ENCODE results near the gene PLLP. TPM values are rescaled to one million over a fixed set of nuclear protein-coding genes. Genes with fewer than 3 reads are reported as not detected.
"Not testable (repeated sequence)": the region's sequence is repeated elsewhere in the genome, so short reads cannot be mapped to it uniquely, and the experiment has no call there.

PLLP gene
- polyA plus RNA-seq, 1 experiment, result 0.02 TPM

DNA sequence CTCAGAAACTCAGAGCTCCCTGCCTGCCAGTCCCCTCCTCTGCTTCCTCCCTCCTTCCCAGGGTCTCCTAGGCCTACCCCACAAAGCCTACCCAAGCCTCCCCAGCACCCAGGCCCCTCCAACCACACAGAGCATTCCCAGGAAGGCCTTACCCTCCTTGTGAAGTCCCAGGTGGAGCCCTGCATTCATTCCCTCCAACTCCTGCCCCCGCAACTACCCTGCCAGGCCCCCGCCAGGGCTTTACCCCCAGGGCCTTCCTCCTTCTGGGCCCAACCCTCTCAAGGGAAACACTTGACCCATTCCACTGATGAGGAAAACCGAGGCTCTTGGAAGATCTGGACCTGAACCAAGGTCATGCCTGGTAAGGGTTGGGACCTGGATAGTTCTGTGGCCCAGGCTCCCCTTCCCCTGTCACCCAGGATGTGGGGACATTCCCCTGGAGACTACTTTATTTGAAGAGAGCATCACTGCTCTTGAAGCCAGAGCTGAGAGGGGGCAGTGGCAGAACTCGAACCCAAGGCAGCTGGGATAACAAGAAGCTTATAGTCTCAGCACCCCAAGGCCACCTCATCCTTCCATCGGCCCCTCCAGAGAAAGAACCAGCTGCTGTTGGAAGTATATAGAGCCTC is 12.5 kb downstream of the PLLP start:
- ChIA-PET CTCF (no interaction called here), POLR2A (no interaction called here)
- no peak for DNase-seq (ENCODE audit: low read depth)
- Histone ChIP-seq H3K27me3 (ENCODE audit: control insufficient read depth, insufficient read depth, low read length) (no peaks in the 10 kb centered on the region), H3K4me3 (ENCODE audit: low read depth, low read length) (no peak overlapping the region), H3K36me3 (ENCODE audit: control insufficient read depth, insufficient read depth, low read length) (no peaks in the 10 kb centered on the region)
- TF ChIP-seq, protein P1, sequence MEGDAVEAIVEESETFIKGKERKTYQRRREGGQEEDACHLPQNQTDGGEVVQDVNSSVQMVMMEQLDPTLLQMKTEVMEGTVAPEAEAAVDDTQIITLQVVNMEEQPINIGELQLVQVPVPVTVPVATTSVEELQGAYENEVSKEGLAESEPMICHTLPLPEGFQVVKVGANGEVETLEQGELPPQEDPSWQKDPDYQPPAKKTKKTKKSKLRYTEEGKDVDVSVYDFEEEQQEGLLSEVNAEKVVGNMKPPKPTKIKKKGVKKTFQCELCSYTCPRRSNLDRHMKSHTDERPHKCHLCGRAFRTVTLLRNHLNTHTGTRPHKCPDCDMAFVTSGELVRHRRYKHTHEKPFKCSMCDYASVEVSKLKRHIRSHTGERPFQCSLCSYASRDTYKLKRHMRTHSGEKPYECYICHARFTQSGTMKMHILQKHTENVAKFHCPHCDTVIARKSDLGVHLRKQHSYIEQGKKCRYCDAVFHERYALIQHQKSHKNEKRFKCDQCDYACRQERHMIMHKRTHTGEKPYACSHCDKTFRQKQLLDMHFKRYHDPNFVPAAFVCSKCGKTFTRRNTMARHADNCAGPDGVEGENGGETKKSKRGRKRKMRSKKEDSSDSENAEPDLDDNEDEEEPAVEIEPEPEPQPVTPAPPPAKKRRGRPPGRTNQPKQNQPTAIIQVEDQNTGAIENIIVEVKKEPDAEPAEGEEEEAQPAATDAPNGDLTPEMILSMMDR (IDR thresholded peaks at IDR 0.05; ENCODE audit: insufficient read depth, low read depth, low read length), result no peak

DNA sequence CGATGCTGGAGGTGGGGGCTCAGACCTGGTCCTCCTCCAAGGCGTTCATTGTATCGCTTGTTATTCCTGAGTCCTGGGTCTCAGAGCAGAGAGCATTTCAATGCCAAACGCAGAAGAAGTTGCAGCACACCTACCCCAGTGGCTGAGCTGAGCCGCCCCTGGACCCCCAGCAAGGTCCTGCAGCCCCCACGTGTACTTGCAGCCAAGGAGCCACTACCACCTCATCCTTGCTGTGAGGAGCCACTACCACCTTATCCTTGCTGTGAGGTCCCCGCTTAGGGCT is 13.5 kb downstream of the PLLP start:
- POLR2A ChIA-PET, result no interaction called here
- H3K27me3 ChIP-seq (ENCODE audit: control insufficient read depth, insufficient read depth, low read length), result no peaks in the 10 kb centered on the region
- CTCF ChIA-PET, result no interaction called here
- TF ChIP-seq, protein P1 (IDR thresholded peaks at IDR 0.05; ENCODE audit: insufficient read depth, low read depth, low read length), result no peak
- DNase-seq (ENCODE audit: low read depth), result no peak
- no peaks in the 10 kb centered on the region for H3K36me3 ChIP-seq (ENCODE audit: control insufficient read depth, insufficient read depth, low read length)
- H3K4me3 ChIP-seq (ENCODE audit: low read depth, low read length), result no peak overlapping the region

DNA sequence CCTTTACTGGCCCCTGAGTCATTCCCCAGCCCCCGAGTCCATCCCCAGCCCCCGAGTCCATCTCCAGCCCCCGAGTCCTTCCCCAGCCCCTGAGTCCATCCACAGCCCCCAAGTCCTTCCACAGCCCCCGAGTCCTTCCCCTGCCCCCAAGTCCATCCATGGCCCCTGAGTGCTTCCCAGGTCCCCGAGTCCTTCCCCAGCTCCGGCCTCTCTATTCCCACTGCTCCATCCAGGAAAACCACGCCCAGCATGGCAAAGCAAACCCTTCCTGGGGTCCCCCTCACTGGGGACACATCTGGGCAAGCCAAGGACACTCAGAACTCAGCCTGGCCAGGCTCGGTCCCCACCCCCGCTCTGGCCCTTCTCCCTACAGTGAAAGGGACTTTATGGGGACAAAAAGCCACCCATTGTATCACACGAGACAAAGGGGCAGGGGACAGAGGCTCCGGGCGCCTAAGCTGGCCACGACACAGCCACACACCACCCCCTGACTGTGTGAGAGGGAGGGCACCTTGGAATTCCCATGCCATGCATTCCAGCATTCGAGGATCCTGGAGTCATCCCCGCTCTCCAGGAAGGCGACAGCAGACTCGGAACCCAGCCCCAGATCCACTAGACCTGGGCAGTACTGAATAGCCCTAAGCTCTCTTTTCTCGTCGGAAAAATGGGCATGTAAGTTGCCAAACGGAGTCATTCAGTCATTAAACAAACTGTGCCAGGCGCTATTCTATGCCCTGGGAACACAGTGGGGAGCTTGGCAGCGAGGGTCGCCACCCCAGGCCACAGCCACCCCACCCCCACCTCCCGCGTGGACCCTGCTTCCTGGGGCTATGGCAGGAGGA is 14.0 kb downstream of the PLLP start:
- TF ChIP-seq, protein P1 (IDR thresholded peaks at IDR 0.05; ENCODE audit: insufficient read depth, low read depth, low read length), result no peak
- ChIA-PET POLR2A (no interaction called here), CTCF (no interaction called here)
- Histone ChIP-seq H3K27me3 (ENCODE audit: control insufficient read depth, insufficient read depth, low read length) (no peaks in the 10 kb centered on the region), H3K36me3 (ENCODE audit: control insufficient read depth, insufficient read depth, low read length) (no peaks in the 10 kb centered on the region), H3K4me3 (ENCODE audit: low read depth, low read length) (no peak overlapping the region)
- DNase-seq (ENCODE audit: low read depth), result no peak

DNA sequence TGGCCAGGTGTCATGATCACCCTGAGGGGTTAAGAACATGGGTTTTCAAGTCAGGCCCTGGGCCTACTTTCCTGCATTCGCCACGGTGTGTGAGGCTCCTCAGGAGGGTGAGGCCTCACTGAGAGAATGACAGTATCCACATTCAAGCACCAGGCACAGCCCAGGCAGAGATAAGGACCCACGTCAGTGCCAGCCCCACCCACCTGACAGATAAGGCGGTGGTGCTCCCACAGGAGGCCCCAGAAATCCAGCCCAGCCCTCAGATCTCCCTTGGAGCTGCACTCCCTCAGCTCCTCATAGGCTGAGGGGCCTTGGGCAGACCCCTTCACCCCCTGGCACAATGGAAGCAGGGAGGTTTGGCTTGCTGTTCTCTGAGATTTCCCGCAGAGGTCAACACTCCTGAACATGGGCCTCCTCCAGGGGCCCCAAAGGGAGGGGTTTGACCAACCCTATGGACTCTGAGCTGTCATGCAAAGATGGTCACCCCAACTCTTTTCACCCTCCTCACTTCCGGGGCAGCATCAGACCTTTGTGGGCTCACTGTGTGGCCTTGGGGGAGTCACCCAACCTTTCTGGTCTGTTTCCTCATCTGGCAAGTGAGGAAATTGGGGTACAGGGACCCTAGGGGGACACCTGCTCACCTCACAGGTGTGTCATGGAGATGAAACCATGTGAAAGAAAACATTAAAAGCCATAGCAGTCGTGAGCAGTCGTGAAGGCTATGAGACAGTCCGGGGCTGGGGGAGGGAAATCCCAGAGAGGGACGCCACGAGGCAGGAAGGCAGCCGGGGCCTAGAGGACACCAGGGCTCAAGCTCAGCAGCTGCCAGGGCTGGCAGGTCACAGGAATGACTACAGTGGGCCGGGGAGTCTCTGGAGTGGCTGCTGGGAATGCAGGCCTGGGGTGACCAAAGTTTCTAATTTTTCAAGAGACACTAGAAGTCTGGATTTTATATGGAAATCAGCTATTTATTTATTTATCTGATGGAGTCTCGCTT is 15.4 kb downstream of the PLLP start:
- CTCF ChIA-PET, result no interaction called here
- no peak for DNase-seq (ENCODE audit: low read depth)

DNA sequence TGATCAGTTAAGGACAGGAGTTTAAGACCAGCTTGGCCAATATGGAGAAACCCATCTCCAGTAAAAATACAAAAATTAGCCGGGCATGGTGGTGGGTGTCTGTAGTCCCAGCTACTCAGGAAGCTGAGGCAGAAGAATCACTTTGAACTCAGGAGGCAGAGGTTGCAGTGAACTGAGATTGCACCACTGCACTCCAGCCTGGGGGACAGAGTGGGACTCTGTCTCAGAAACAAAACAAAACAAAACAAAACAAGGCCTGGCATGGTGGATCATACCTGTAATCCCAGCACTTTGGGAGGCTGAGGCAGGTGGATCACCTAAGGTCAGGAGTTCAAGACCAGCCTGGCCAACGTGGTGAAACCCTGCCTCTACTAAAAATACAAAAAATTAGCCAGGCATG is 17.1 kb downstream of the PLLP start:
- DNase-seq (ENCODE audit: low read depth); H3K27me3 ChIP-seq (ENCODE audit: control insufficient read depth, insufficient read depth, low read length); POLR2A ChIA-PET; H3K4me3 ChIP-seq (ENCODE audit: low read depth, low read length); H3K36me3 ChIP-seq (ENCODE audit: control insufficient read depth, insufficient read depth, low read length): not testable (repeated sequence)
- CTCF ChIA-PET, result interaction anchor here (0.6 to 1.3 kb wide), 2 partner anchors 11 to 44 kb away, joined by 3 read pairs; no protein-coding TSS in a partner anchor

More for the DNA sequence above, 15.4 kb downstream of the PLLP start:
- Histone ChIP-seq H3K4me3 (ENCODE audit: low read depth, low read length) (no peak overlapping the region), H3K27me3 (ENCODE audit: control insufficient read depth, insufficient read depth, low read length) (no peaks in the 10 kb centered on the region), H3K36me3 (ENCODE audit: control insufficient read depth, insufficient read depth, low read length) (no peaks in the 10 kb centered on the region)
- TF ChIP-seq, protein P1 (IDR thresholded peaks at IDR 0.05; ENCODE audit: insufficient read depth, low read depth, low read length), result no peak
- POLR2A ChIA-PET, result no interaction called here

Measured in BJ (cell line).